ENCODE measurements around the gene KCTD1. TPM values are rescaled to one million over a fixed set of nuclear protein-coding genes. Genes with fewer than 3 reads are reported as not detected.
A peak's percentile ranks its signal among the peaks of the same experiment; 100 is the strongest.

KCTD1 gene
- total and polyA plus RNA-seq, 2 of the 4 experiments (the other 2 are of a cell fraction) = 5.0 to 5.8 TPM

DNA sequence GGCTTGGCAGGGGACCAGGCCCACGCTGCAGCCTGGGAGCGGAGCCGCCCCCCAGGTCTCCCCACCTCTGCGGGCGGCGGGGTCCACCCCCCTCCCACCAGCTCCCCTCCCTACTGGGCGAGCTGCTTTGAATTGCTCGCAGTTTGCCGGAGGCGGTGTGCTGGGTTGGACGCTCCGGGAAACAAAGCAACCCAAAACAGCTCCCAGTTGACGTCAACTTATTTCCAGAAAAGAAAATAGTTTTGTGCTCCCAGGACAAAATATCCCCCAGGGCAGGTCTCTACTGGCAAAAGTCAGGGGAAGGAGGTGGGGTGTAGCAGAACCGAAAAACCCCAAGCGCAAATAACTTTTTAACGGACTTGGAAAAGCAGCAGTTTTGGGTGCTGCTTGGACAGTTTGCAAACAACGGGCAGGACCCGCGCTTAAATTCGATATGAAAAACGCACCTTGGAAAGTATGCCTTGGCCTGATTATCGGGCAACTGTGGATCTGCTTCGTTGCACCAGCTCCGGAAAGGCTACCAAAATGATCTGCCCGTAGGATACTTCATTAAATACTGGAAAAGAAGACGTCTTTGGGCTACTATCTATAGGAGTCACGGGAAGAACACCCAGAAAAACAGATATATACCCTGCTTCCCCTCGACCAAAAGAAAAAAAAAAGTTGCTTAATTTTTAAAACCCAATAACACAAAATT, 2.8 kb upstream of the KCTD1 start:
- DNase-seq (no peak), ATAC-seq (ENCODE audit: low read depth) (no peak)
- Histone ChIP-seq H3K9me3 (ENCODE audit: control insufficient read depth, insufficient read depth, low read length) (no peaks in the 10 kb centered on the region), H3K9me1 (ENCODE audit: insufficient read depth, low read length) (peaks cover 5% of the 10 kb centered on the region; the same call in 1 of the 2 replicates), H3K4me3 (ENCODE audit: insufficient read depth, low read depth, low read length) (no peak overlapping the region), H4K5ac (ENCODE audit: low read depth, low read length) (no peak overlapping the region), H2BK15ac (ENCODE audit: low read depth, low read length) (no peak overlapping the region), H2AK5ac (ENCODE audit: low read depth, low read length) (no peak overlapping the region), H2BK5ac (ENCODE audit: low read depth, low read length, poor library complexity, severe bottlenecking) (no peak overlapping the region), H3K18ac (ENCODE audit: low read depth, low read length) (no peak overlapping the region), H3K4ac (ENCODE audit: low read depth, low read length) (no peak overlapping the region), H3K4me2 (ENCODE audit: low read depth, low read length) (no peak overlapping the region), H2BK20ac (ENCODE audit: low read depth, low read length) (no peak overlapping the region), H3K27ac (ENCODE audit: insufficient read depth, low read length) (no peak overlapping the region), H2AFZ (replicated peaks; ENCODE audit: low read length, poor library complexity) (no peak overlapping the region), H3K36me3 (ENCODE audit: control insufficient read depth, insufficient read depth, low read length) (no peaks in the 10 kb centered on the region), H2BK120ac (ENCODE audit: low read depth, low read length) (no peak overlapping the region), H4K20me1 (ENCODE audit: insufficient read depth, low read length) (peaks cover 6% of the 10 kb centered on the region; the same call in 1 of the 2 replicates), H3K14ac (replicated peaks; ENCODE audit: low read depth, low read length) (no peak overlapping the region), H3K9ac (ENCODE audit: low read depth, low read length) (no peak overlapping the region), H3K23ac (ENCODE audit: low read depth, low read length) (peak overlapping the region; percentile 51), H4K91ac (ENCODE audit: insufficient read depth, low read depth, low read length) (no peak overlapping the region), H3K27me3 (ENCODE audit: control insufficient read depth, insufficient read depth, low read length) (peaks cover 44% of the 10 kb centered on the region), H4K8ac (ENCODE audit: low read depth in 2 of 2, low read length in 2 of 2) (no peak overlapping the region), H3K79me1 (ENCODE audit: low read depth in 1 of 2, low read length in 2 of 2) (peaks cover 8 to 12% of the 10 kb centered on the region in 2 experiments), H2AK9ac (replicated peaks; ENCODE audit: low read depth, low read length, poor library complexity) (no peak overlapping the region), H3K4me1 (ENCODE audit: control insufficient read depth, insufficient read depth, low read length) (peaks cover 6% of the 10 kb centered on the region), H3K56ac (ENCODE audit: extremely low read depth, insufficient read depth, low read length) (no peak overlapping the region)
- ChIA-PET CTCF (no interaction called here), POLR2A (ENCODE audit: unreplicated experiment) (no interaction called here)
- BruUV-seq (replicated peaks) = no TSS peak
- 11% methylated on average over 7 of the region's 28 CpGs; no CpG with 5 or more reads in 1 of the 2 experiments for WGBS, 2 experiments (ENCODE audit: extremely low coverage in 2 of 2, insufficient read length in 1 of 2)
- dilution Hi-C loops (cut with HindIII; ENCODE audit: low sequenced_read_pairs, unreplicated experiment) (no loop called here), in situ Hi-C loops (cut with MboI; ENCODE audit: low sequenced_read_pairs) (no loop called here), intact Hi-C loops (cut with micrococcal nuclease) (no loop called here)
- no peak for TF ChIP-seq SMC3 (IDR thresholded peaks at IDR 0.05; ENCODE audit: low read depth, low read length)
- TF ChIP-seq FOS (IDR thresholded peaks at IDR 0.05; ENCODE audit: low read depth, low read length) = no peak
